B cell (primary cell): ENCODE measurements around the gene LHX4.

ENCODE experiments used
- EZH2 ChIP-seq: IDR thresholded peaks from 2 replicates; pipeline ENCODE4 v1.6.1; 2012; ENCODE audit warnings: borderline replicate concordance, low read depth, mild to moderate bottlenecking, moderate library complexity, low read length; ENCODE audit not compliant: insufficient read depth, poor library complexity, severe bottlenecking
- TF ChIP-seq, protein P1 (sequence below): fragments of 200-600 bp; IDR thresholded peaks from one replicate; pipeline ENCODE4 v1.8.0; 2022; ENCODE audit warnings: antibody characterized with exemption, mild to moderate bottlenecking

DNA sequence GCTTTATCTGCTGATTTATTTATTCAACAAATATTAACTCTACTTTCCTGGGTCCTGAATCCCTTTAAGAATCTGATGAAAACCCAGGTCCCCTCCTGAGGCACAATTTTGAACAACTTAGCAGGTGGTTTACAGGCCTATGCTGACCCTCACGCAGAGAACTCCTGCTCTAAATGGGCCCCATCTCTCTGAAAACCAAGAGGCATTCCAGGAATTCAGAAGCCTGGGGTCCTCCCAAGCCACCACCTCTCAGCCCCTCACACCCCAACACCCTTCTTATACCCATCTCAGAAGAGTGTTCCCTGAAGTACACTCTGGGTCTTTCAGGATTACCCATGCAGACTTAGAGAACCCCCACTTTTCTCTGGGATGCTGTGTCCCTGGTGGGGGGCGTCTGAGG, 34.5 kb downstream of the LHX4 start:
- TF ChIP-seq, protein P1, sequence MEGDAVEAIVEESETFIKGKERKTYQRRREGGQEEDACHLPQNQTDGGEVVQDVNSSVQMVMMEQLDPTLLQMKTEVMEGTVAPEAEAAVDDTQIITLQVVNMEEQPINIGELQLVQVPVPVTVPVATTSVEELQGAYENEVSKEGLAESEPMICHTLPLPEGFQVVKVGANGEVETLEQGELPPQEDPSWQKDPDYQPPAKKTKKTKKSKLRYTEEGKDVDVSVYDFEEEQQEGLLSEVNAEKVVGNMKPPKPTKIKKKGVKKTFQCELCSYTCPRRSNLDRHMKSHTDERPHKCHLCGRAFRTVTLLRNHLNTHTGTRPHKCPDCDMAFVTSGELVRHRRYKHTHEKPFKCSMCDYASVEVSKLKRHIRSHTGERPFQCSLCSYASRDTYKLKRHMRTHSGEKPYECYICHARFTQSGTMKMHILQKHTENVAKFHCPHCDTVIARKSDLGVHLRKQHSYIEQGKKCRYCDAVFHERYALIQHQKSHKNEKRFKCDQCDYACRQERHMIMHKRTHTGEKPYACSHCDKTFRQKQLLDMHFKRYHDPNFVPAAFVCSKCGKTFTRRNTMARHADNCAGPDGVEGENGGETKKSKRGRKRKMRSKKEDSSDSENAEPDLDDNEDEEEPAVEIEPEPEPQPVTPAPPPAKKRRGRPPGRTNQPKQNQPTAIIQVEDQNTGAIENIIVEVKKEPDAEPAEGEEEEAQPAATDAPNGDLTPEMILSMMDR, result no peak
- no peak for TF ChIP-seq EZH2
